OCI-LY1 (cell line): ENCODE measurements around the gene RPS24.

Source experiments
- CTCF ChIP-seq: fragments of 200-600 bp; sonication (generic), shearing (Covaris generic); IDR thresholded peaks from 2 replicates; pipeline ENCODE4 v1.5.1; 2017; ENCODE audit warnings: mild to moderate bottlenecking, antibody characterized with exemption, low read length, moderate library complexity, mixed read lengths
- EZH2 ChIP-seq: fragments of 200-600 bp; sonication (generic), shearing (Covaris generic); IDR thresholded peaks from 2 replicates; pipeline ENCODE4 v1.8.0; 2017; ENCODE audit warnings: borderline replicate concordance, mixed run types, mild to moderate bottlenecking, antibody characterized with exemption, low read length, moderate library complexity, mixed read lengths

- TF ChIP-seq CTCF (no peak), EZH2 (no peak)
Measured at GRCh38 chr10:78028438-78029268, 5.0 kb upstream of the RPS24 start.
